HepG2 (cell line): ENCODE results near the gene PXT1. TPM values are rescaled to one million over a fixed set of nuclear protein-coding genes. Genes with fewer than 3 reads are reported as not detected.

Source experiments
- DDIT3 ChIP-seq: sonication (generic); formaldehyde crosslinking; IDR thresholded peaks from 2 replicates; pipeline ENCODE4 v1.4.0; 2020; ENCODE audit warnings: mild to moderate bottlenecking, missing genetic modification reagents
- ELK4 ChIP-seq: sonication (generic); formaldehyde crosslinking; IDR thresholded peaks from 2 replicates; pipeline ENCODE4 v1.9.0; 2021; ENCODE audit warnings: missing genetic modification reagents, borderline replicate concordance
- EP300 ChIP-seq, 3 experiments: sonication (generic) in 1 of 3; formaldehyde crosslinking in 1 of 3; IDR thresholded peaks; 2 replicates each; pipeline versions ENCODE4 v1.5.1 to v1.6.1; 2011 to 2020; ENCODE audit warnings: low read depth in 2 of 3, low read length in 2 of 3, borderline replicate concordance in 1 of 3, improper control_type of control experiment in 1 of 3, mild to moderate bottlenecking in 1 of 3, missing genetic modification reagents in 1 of 3, moderate library complexity in 1 of 3
- ETS1 ChIP-seq: sonication (generic); formaldehyde crosslinking; IDR thresholded peaks from 2 replicates; pipeline ENCODE4 v1.4.0; 2020; ENCODE audit warnings: missing genetic modification reagents
- HHEX ChIP-seq: IDR thresholded peaks from 2 replicates; pipeline ENCODE4 v1.6.1; 2016; ENCODE audit warnings: control low read depth
- HMGA1 ChIP-seq: sonication (generic); formaldehyde crosslinking; conservative IDR thresholded peaks from 2 replicates; pipeline ENCODE4 v1.4.0; 2020; ENCODE audit warnings: missing genetic modification reagents
- IRX3 ChIP-seq: sonication (generic); formaldehyde crosslinking; IDR thresholded peaks from 2 replicates; pipeline ENCODE4 v1.8.1; 2023; ENCODE audit warnings: mild to moderate bottlenecking, low read depth, missing genetic modification reagents, borderline replicate concordance
- KLF13 ChIP-seq: sonication (generic); formaldehyde crosslinking; IDR thresholded peaks from 2 replicates; pipeline ENCODE4 v1.4.0; 2020; ENCODE audit warnings: mild to moderate bottlenecking, missing genetic modification reagents
- MEIS2 ChIP-seq: sonication (generic); formaldehyde crosslinking; IDR thresholded peaks from 2 replicates; pipeline ENCODE4 v1.9.0; 2021; ENCODE audit warnings: mild to moderate bottlenecking, missing genetic modification reagents
- RCOR2 ChIP-seq: IDR thresholded peaks from 2 replicates; pipeline ENCODE4 v1.6.1; 2016; ENCODE audit warnings: missing biosample characterization, missing genetic modification reagents
- SATB2 ChIP-seq: sonication (generic); formaldehyde crosslinking; IDR thresholded peaks from 2 replicates; pipeline ENCODE4 v1.5.0; 2020; ENCODE audit warnings: missing genetic modification reagents
- SMAD1 ChIP-seq: sonication (generic); formaldehyde crosslinking; IDR thresholded peaks from 2 replicates; pipeline ENCODE4 v1.4.0; 2020; ENCODE audit warnings: missing genetic modification reagents, low read depth, mild to moderate bottlenecking, borderline replicate concordance
- THAP11 ChIP-seq: IDR thresholded peaks from 2 replicates; pipeline ENCODE4 v1.6.1; 2016; ENCODE audit warnings: missing biosample characterization, missing genetic modification reagents
- TRIM22 ChIP-seq: fragments of 450-650 bp; IDR thresholded peaks from 2 replicates; pipeline ENCODE4 v1.6.1; 2017
- ZBTB7A ChIP-seq: sonication (generic); formaldehyde crosslinking; IDR thresholded peaks from 2 replicates; pipeline ENCODE4 v1.8.0; 2022; ENCODE audit warnings: mild to moderate bottlenecking, missing genetic modification reagents
- ZNF280D ChIP-seq: sonication (generic); formaldehyde crosslinking; IDR thresholded peaks from 2 replicates; pipeline ENCODE4 v1.5.1; 2020; ENCODE audit warnings: mild to moderate bottlenecking, missing genetic modification reagents
- ZNF382 ChIP-seq: sonication (generic); formaldehyde crosslinking; IDR thresholded peaks from 2 replicates; pipeline ENCODE4 v1.5.0; 2020; ENCODE audit warnings: missing genetic modification reagents, mild to moderate bottlenecking, borderline replicate concordance
- ZNF510 ChIP-seq: sonication (generic); formaldehyde crosslinking; IDR thresholded peaks from 2 replicates; pipeline ENCODE4 v1.4.0; 2020; ENCODE audit warnings: low read depth, mild to moderate bottlenecking, missing genetic modification reagents
- ZNF546 ChIP-seq: sonication (generic); formaldehyde crosslinking; conservative IDR thresholded peaks from 2 replicates; pipeline ENCODE4 v1.8.1; 2023; ENCODE audit warnings: mild to moderate bottlenecking, missing genetic modification reagents
- ZNF775 ChIP-seq: sonication (generic); formaldehyde crosslinking; IDR thresholded peaks from 2 replicates; pipeline ENCODE4 v1.4.0; 2020; ENCODE audit warnings: missing genetic modification reagents, mild to moderate bottlenecking, moderate library complexity, borderline replicate concordance
- polyA plus RNA-seq, 8 experiments: library from polyadenylated mRNA; depleted of rRNA in 3 of 8; stranded (reverse) in 7 of 8; unstranded in 1 of 8; fragments of >200 nt; fragmentation: Illumina TruSeq in 4 of 8; extraction: Trizol in 4 of 8; gene quantifications; 2 replicates each; pipeline versions ENCODE4 v1.2.1 to v1.2.3, GENCODE V29; 2011 to 2016; ENCODE audit warnings: low read depth in 4 of 8, missing spikeins in 1 of 8, mixed read lengths in 1 of 8; ENCODE audit not compliant: insufficient read depth in 1 of 8
- total RNA-seq, 5 experiments: library from RNA; depleted of rRNA; stranded (reverse); fragments of >200 nt; fragmentation: Illumina TruSeq; extraction: Trizol; gene quantifications; 2 replicates each; pipeline ENCODE4 v1.2.3, GENCODE V29; 2016; ENCODE audit warnings: low read depth in 1 of 5

PXT1 gene
- total and polyA plus RNA-seq, 2 of the 13 experiments (the other 11 are each of a cell fraction or from before 2014, with no cell fraction given), result 0.04 TPM; not detected in 1

- TF ChIP-seq ETS1 (CRISPR knock-in tag) (no peak), IRX3 (CRISPR knock-in tag) (no peak), HMGA1 (CRISPR knock-in tag) (no peak), DDIT3 (CRISPR knock-in tag) (no peak), HHEX (CRISPR knock-in tag) (no peak), ZNF775 (CRISPR knock-in tag) (no peak), ZNF382 (CRISPR knock-in tag) (no peak), SATB2 (CRISPR knock-in tag) (no peak), RCOR2 (CRISPR knock-in tag) (peak; percentile 4; the same call in 1 of the 2 replicates), ZNF546 (CRISPR knock-in tag) (no peak), ZBTB7A (CRISPR knock-in tag) (no peak), ELK4 (no peak), THAP11 (CRISPR knock-in tag) (peak; percentile 78), SMAD1 (CRISPR knock-in tag) (no peak), TRIM22 (no peak), EP300 (IDR thresholded peaks at IDR 0.05; ENCODE audit: low read depth in 2 of 2, low read length in 2 of 2) (0 out of 4 replicates have a peak, but pooled peaks have one; percentile 25 to 35), EP300 (CRISPR knock-in tag; IDR thresholded peaks at IDR 0.05; ENCODE audit: borderline replicate concordance) (0 out of 2 replicates have a peak, but pooled peaks have one; percentile 52), ZNF510 (CRISPR knock-in tag) (no peak), ZNF280D (CRISPR knock-in tag) (no peak), MEIS2 (0 out of 2 replicates have a peak, but pooled peaks have one; percentile 21), KLF13 (CRISPR knock-in tag) (no peak)
These were observed 1.3 kb downstream of the PXT1 start (continued) for GRCh38 chr6:36441307-36441894.
